GM12873 (cell line): ENCODE data around the gene CD9.

Experiments used
- TF ChIP-seq, protein P1 (sequence below): IDR thresholded peaks from 2 replicates; pipeline ENCODE4 v1.5.1; 2012; ENCODE audit warnings: low read depth, mild to moderate bottlenecking, moderate library complexity, low read length, control low read depth; ENCODE audit not compliant: insufficient read depth; ENCODE audit errors: missing control alignments

CD9 gene

DNA sequence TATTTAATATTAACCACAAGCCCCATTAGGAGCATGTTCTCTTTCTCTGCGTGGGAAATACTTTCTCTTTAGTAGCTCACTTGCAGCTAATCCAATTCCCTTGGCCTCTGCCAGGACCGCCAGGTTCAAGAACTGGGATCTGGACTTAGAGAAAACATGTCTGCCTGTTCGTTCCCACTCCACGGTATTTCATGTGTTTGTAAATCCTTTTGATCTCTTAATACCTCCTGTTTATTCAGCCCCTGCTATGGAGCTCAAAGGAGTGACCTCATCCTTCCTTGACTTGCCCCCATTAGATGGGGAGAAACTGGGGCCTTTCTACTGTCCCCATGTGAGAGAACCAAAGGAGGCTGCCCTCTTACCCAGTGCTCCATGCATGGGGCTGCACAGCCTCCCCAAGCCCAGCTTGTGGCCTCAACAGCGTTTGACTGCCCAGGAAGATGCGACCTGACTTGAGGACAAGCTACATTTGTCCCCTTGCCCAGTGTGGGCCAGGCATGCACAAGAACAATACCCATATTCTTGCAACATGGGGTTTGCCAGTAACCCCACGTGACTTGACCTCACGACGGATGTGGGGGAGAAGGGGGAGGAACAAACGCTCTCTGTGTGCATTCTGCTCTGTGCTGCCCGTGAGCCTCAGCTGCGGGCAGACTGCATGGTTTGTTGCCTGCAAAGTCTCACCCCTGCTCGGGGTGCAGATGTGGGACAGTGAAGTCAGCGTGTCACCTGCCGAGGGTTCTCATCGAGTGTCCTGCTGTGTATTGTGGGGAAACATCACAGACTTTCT lies 30.3 kb downstream of the CD9 start:
- TF ChIP-seq, protein P1, sequence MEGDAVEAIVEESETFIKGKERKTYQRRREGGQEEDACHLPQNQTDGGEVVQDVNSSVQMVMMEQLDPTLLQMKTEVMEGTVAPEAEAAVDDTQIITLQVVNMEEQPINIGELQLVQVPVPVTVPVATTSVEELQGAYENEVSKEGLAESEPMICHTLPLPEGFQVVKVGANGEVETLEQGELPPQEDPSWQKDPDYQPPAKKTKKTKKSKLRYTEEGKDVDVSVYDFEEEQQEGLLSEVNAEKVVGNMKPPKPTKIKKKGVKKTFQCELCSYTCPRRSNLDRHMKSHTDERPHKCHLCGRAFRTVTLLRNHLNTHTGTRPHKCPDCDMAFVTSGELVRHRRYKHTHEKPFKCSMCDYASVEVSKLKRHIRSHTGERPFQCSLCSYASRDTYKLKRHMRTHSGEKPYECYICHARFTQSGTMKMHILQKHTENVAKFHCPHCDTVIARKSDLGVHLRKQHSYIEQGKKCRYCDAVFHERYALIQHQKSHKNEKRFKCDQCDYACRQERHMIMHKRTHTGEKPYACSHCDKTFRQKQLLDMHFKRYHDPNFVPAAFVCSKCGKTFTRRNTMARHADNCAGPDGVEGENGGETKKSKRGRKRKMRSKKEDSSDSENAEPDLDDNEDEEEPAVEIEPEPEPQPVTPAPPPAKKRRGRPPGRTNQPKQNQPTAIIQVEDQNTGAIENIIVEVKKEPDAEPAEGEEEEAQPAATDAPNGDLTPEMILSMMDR = no peak

DNA sequence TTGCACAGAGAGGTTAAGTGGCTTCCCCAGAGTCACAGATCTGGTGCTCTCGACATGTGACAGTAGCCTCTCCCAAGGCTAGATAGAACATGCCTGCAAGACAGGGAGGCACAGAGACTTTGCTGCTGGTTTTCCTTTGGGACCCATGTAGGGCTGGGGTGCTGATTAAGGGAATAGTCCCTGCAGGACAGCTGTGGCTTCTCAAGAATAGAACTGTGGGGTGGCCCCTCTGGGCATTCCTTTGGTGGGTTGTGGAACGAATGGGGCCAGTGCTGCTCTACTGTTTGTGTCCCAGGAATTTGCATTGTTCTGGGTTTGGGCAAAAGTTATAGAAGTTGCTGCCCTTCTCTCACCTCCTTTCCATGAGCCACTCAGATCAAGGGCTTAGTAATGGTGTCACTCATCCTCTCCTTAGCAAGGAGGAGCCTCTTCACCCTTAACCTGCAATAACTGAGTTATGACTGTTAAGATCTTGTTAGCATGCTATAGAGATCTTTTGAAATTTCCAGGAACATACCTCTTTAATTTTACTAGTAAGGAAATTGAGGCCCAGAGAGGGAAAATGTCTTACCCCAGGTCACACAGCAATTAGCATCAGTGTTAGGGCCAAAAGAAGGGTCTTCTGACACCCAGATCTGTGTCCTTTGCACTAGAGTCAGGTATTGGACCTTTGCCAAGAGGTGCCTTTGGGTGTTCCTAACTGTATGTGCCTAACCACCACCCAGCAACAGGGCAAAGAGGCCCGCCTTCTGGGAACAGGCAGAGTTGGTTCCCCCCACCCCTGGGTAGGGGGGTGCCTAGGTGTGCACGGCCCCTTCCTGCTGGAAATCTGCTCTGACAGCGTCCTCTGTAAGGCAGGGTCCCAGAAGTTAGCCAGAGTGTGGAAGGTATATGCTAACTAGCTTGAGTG lies 31.4 kb downstream of the CD9 start:
- TF ChIP-seq, protein P1 = no peak

- TF ChIP-seq, protein P1 = no peak
Observed at GRCh38 chr12:6233121-6233971, 33.1 kb downstream of the CD9 start.

DNA sequence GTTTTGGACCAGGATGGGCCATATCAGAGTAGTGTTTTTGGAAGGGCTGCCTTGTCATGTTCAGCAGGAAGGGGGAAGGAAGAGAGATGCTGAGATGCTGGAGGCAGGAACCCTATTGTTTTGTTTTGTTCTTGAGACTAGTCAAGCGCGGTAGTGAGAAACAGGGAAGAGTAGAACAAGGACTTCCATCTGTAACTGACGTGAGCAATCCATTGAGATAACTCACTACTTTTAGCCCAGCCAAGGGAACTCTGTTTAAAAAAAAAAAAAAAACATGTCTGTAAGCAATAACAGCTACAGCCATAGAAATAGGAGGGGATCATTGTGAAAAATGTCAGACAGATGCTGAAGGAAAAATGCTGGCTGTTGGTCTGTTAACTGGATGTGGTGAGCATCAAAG lies 34.0 kb downstream of the CD9 start:
- TF ChIP-seq, protein P1 = no peak

DNA sequence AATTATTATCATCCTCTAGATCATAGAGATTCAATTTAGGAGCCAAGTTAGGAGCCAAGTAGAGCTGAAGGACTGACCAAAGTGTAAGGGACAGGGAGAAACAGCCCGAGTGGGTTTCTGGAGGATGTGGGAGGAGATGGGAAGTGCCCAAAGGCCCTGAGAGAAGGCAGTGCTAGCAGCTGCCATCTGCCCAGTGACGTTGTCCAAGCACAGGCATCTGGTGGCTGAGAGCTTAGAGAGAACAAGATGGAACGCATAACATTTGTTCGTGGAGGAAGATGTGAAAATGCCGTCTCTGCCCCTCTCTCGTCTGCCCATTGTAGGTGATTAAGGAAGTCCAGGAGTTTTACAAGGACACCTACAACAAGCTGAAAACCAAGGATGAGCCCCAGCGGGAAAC lies 34.7 kb downstream of the CD9 start:
- TF ChIP-seq, protein P1 = no peak

- TF ChIP-seq, protein P1 = no peak
Observed at GRCh38 chr12:6235499-6235898, 35.3 kb downstream of the CD9 start.
